ENCODE data around the gene RELL1.

The RELL1 gene

GRCh38 chr4:37635155-37635554 is 51.0 kb downstream of the RELL1 start:
- no peak for DNase-seq (ENCODE audit: low read depth in 2 of 2)

GRCh38 chr4:37634180-37634579 is 52.0 kb downstream of the RELL1 start:
- no peak for DNase-seq (ENCODE audit: low read depth in 2 of 2)

GRCh38 chr4:37632836-37633235 is 53.3 kb downstream of the RELL1 start:
- DNase-seq (ENCODE audit: low read depth in 2 of 2) = no peak

GRCh38 chr4:37631551-37631950 is 54.6 kb downstream of the RELL1 start:
- DNase-seq (ENCODE audit: low read depth in 2 of 2) = no peak

- DNase-seq (ENCODE audit: low read depth in 2 of 2) = no peak
These were observed 56.5 kb downstream of the RELL1 start for GRCh38 chr4:37629713-37630112.

GRCh38 chr4:37628977-37629609 is 57.1 kb downstream of the RELL1 start:
- no peak for DNase-seq (ENCODE audit: low read depth in 2 of 2)

- no peak for DNase-seq (ENCODE audit: low read depth in 2 of 2)
These were observed 58.9 kb downstream of the RELL1 start for GRCh38 chr4:37627263-37627662.

GRCh38 chr4:37625499-37625898 is 60.7 kb downstream of the RELL1 start:
- DNase-seq (ENCODE audit: low read depth in 2 of 2) = no peak

- no peak for DNase-seq (ENCODE audit: low read depth in 2 of 2)
These were observed 62.2 kb downstream of the RELL1 start for GRCh38 chr4:37623940-37624339.

GRCh38 chr4:37623125-37623524 is 63.1 kb downstream of the RELL1 start:
- DNase-seq (ENCODE audit: low read depth in 2 of 2) = no peak

GRCh38 chr4:37620176-37620575 is 66.0 kb downstream of the RELL1 start:
- no peak for DNase-seq (ENCODE audit: low read depth in 2 of 2)

- no peak for DNase-seq (ENCODE audit: low read depth in 2 of 2)
These were observed 70.5 kb downstream of the RELL1 start for GRCh38 chr4:37615720-37616063.

GRCh38 chr4:37615059-37615719 is 71.0 kb downstream of the RELL1 start:
- DNase-seq (ENCODE audit: low read depth in 2 of 2) = no peak

- no peak for DNase-seq (ENCODE audit: low read depth in 2 of 2)
These were observed 73.4 kb downstream of the RELL1 start for GRCh38 chr4:37612811-37613210.

GRCh38 chr4:37609626-37610025 is 76.5 kb downstream of the RELL1 start:
- DNase-seq (ENCODE audit: low read depth in 2 of 2) = no peak

GRCh38 chr4:37607018-37607417 is 79.2 kb downstream of the RELL1 start:
- no peak for DNase-seq (ENCODE audit: low read depth in 2 of 2)

- DNase-seq (ENCODE audit: low read depth in 2 of 2) = no peak
These were observed 80.2 kb downstream of the RELL1 start for GRCh38 chr4:37605843-37606565.

- DNase-seq (ENCODE audit: low read depth in 2 of 2) = no peak
These were observed 81.7 kb downstream of the RELL1 start for GRCh38 chr4:37604461-37604860.

- DNase-seq (ENCODE audit: low read depth in 2 of 2) = no peak
These were observed 82.5 kb downstream of the RELL1 start for GRCh38 chr4:37603711-37604110.

GRCh38 chr4:37603070-37603468 is 83.1 kb downstream of the RELL1 start:
- peak; percentile 61 to 65 for DNase-seq (ENCODE audit: low read depth in 2 of 2)

- DNase-seq (ENCODE audit: low read depth in 2 of 2) = no peak
These were observed 83.6 kb downstream of the RELL1 start for GRCh38 chr4:37602454-37603069.

GRCh38 chr4:37601531-37601930 is 84.6 kb downstream of the RELL1 start:
- no peak for DNase-seq (ENCODE audit: low read depth in 2 of 2)

Data from activated CD4-positive, alpha-beta T cell treated with anti-CD3 and anti-CD28 coated beads for 24 hours (primary cell).